HS-27A (cell line): ENCODE measurements around the gene JUN.
"Not testable (repeated sequence)": the region's sequence is repeated elsewhere in the genome, so short reads cannot be mapped to it uniquely, and the experiment has no call there.

Experiments used
- DNase-seq: peaks from one replicate; pipeline ENCODE4 v3.0.0-alpha.2; 2012; ENCODE audit warnings: low read depth, missing footprints

JUN gene

DNA sequence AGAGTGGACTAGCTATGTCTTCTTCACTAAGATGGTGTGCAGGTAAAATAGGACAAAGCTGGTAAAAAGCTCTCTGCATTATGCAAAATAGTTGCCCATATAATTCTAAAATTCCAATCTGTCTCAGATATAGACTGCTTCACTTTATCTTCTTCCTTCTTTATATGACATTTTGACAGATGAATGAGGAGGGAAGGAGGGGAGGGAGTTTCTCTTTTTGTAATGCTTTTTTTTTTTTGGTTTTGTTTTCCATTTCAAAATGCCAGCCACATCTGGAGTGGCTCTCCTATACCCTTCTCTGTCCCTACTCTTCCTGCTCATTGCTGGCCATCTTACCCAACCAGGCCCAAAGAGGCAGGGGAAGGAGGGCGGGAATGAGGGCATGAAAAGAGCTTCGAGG lies 24.2 kb upstream of the JUN start:
- no peak for DNase-seq

DNA sequence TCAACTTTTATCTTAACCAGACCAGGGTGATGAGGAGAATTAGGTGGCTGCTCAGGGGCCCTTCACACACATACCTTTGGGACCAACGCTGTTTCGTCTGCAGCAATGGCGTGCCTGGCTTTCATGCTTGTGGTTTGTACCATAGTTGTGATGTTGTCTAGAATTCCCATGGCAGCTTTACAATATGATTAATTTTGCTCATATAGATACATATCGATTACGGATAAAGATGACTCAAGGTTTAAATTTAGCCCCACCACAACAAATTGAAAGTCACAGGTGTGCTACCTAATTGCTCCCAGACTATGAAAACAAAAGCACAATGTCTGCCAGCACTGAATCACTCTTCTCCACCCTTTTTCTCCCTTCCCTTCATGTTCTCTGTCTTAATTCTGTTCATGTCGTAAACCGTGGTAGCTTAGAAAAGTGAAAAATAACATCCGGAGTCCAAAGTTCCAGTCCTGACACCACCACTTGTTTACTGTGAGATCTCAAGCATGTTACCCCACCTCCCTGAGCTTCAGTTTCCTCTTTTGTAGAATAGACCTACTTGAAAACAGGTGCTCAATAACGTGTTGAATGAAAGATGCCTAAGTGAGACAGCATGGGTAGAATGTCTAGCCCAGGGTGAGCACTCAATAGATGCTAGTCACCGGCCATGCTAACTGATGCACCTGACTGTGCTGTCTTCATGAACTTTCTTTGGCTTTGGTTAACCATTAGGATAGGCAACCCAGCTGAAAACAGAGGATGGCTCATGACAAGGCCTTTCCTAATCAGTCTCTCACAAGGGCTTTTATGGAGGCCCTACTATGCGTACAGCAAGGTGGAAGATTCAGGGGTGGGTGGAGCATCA lies 22.1 kb upstream of the JUN start:
- no peak for DNase-seq

GRCh38 chr1:58804853-58805565 lies 21.2 kb upstream of the JUN start:
- DNase-seq = no peak

GRCh38 chr1:58803858-58804257 lies 20.0 kb upstream of the JUN start:
- DNase-seq = no peak

DNA sequence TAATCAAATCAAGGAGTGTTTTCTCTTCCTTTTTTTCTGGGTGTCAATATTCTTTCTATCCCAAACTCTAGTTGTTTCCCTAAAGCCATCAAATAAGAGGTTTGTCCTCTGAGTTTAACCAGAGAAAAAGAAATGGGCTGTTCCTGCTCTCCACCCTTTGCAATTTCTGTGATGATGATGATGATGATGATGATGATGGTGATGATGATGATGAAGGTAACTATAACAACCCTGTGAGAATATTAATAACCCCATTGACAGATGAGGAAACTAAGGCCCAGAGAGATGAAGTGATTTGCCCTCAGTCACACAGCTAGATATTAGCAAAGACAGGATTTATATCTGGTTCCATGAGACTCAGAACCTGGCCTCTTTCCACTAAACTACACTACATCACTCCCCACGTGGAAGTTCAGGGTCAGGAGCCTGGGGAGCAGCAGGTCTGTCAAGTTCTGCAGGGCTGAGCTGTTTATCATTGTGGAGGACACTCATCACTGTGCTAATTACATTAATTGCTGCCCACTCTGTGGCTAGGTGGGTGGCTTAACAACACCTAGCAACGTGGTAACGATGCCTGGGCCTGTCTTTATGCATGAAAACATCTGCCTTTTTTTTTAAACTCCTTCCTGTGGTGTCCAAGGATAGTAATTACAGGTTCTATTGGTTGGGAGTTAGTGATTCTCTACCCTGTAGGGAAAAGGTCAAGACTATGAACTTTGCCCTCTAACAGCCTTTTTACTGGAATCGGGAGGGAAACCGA lies 19.0 kb upstream of the JUN start:
- no peak for DNase-seq

- not testable (repeated sequence) for DNase-seq
These were observed 17.4 kb upstream of the JUN start for GRCh38 chr1:58801286-58801685.

DNA sequence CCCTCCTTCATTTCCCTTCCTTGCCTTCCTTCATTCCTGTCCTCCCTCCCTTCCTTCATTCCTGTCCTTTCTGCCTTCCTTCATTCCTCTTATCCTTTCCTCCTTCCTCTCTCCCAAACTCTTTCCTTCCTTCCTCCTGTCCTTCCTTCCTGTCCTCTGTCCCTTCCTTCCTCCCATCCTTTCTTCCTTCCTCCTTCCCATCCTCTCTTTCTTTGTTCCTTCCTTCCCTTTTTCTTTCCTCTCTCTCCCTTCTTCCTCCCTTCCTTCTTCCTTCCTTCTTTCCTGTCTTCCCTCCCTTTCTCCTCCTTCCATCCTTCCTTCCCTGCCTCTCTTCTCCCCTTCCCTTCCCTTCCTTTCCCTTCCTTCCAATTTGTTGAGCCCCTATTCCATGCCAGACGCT lies 15.8 kb upstream of the JUN start:
- no peak for DNase-seq

GRCh38 chr1:58798910-58799442 lies 15.1 kb upstream of the JUN start:
- no peak for DNase-seq

DNA sequence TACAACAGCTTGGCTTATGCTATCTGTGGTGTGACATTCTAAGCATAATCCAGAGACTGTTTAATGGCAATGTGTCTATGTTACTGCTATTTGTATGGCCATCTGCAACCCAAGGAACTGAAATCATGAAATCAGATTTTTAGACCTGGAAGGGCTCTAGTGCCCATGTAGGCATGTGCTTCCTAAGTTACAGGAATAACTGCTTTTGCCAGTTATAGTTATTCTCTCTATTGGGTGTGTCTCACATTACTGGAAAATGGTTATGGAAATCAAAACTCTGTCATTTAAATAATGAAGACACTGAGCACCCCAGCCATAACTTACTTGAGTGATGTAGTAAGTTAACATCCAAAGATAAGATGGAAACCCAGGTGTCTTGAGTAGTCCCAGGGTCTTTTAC lies 12.6 kb upstream of the JUN start:
- no peak for DNase-seq

DNA sequence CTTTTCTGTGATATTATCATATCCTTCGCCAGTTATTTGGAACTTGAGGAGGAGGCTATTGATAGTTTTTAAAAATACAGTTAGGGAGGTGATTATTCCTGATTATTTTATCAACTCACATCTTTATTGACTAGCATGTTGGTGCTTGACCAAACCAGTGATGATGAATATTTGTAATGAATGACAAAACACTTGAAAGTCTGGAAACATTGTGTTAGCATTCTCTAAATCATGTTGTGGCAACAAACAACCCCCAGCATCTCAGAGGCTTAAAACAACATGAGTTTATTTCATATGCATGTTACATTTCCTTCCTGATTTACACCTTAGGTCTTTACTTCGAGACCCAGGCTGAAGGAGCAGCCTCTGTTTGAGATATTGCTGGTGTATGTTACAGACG lies 10.7 kb upstream of the JUN start:
- DNase-seq = no peak

DNA sequence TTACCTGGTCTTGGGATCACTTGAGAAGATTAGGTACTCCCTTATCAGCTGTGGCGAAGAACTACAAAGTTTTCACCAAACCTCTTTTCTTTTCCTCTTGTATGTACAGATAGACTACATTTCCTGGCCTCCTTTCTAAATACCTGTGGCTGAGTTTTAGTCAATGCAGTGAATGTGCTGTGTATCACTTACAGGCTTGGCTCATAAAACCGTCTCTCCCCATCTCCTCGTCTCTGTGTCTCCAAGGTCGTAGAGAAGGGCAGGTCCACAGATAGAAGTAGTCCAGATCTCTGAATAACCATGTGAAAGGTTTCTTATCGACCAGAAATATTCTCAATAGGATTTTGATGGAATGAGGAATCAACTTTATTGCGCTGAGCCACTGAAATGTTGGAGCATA lies 9.0 kb upstream of the JUN start:
- no peak for DNase-seq

DNA sequence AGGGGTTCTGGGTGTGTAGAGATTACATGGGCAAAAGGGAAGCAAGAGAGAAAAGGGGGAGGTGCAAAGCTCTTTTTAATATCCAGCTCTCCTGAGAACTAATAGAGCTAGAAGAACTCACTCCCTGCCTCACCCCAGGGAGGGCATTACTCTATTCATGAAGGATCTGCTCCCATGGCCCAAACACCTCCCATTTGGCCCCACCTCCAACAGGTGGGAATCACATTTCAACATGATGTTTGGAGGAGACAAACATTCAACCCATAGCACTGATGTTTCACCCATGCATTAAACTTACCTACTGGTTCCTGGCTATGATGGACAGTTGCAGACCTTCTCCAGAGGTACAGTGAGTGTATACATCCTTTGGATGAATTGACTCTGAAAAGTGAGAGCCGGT lies 7.3 kb upstream of the JUN start:
- no peak for DNase-seq

- DNase-seq = no peak
These were observed 6.3 kb upstream of the JUN start for GRCh38 chr1:58789996-58790660.

- no peak for DNase-seq
These were observed 5.5 kb upstream of the JUN start for GRCh38 chr1:58789322-58789856.

DNA sequence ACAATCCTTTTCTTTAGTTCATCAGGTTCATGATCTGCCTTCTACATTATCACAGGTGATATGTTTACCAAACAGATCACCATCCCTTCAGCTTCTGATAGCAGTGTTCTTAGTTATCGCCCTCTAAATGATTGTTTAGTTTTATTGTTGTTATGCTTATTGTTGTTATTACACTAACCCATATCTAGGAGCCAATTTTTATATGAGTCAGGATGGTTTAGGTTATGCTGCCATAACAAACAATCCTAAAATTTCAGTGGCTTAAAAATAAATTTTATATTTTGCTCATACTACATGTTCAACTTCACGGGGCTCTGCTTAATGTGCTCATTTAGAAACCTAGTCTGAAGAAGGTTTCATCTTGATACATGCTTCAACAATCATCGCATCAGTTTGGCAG lies 4.4 kb upstream of the JUN start:
- DNase-seq = no peak

- no peak for DNase-seq
These were observed 3.0 kb upstream of the JUN start for GRCh38 chr1:58786927-58787245.

DNA sequence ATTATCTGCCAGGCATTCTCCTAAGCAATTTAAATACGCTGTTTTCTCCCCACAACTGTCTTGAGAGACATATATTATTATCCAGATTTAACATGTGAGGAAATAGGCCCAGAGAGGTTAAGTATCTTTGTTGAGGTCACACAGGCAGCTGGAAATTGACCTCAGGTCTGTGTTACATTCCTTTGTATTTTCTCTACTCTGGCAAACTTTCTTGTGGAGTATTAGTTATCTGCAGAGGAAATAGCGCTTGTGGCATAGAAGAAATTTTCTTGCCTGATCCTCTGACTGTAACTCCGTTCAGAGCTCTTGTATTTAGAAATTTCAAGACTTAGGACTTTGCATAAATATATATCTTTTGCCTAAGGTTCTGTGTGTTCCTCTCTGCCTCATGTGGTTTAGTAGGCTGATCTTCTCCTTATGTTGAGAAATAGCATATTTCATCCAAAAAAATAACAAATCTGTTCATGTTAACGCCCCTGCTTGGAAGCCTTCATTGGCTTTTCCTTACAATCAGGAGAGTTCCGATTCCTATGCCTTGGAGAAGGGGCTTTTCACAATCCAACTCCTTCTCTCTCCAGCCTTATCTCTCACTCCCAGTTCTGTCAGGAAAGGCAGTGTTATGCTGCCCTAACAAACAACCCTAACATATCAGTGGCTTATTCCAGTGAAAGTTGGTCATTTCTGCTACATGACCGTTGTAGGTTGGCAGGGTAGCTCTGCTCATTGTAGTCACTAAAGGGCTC lies 2.5 kb upstream of the JUN start:
- no peak for DNase-seq

GRCh38 chr1:58785442-58786058 lies 1.7 kb upstream of the JUN start:
- DNase-seq = no peak

DNA sequence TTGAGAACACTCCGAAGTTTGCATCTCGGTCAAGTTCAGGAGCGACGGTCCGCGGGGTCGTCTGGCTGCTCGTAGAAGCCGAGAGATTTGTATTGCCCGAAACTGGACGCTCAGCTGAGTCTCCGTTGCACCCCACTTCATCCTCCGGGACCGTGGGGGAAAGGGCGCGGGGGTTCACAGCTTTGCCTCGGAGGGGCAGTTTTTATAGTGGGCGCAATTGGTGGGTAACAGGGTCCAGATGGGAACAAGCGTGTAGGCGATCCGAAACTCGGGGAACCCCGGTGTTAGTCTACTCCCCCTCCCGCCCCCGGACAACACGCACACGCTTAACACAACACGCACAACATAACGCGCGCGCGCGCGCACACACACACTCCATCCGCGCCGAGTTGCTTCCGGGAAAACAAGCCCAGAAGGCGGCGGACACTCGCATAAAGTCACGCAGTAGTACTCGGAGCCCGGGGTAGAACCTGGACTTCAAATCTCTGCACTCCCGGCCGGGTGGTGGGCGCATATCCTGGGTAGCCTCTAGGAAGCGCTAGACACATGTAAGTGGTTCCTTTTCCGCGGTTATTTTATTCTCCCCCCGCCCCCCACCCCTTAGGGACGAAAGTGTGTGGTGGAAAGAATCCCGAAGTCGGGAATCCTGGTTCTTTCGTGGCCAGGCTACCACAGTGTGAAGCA lies 1.1 kb upstream of the JUN start:
- DNase-seq = no peak
